Activated CD8-positive, alpha-beta memory T cell treated with anti-CD3 and anti-CD28 coated beads, Interleukin-2, amount 50 U/mL, for 1 hour (primary cell): ENCODE measurements around the gene ITPR1.

ENCODE experiments used
- DNase-seq: peaks from one replicate; pipeline ENCODE4 v3.0.0-alpha.2; 2020; ENCODE audit errors: extremely low read depth

The ITPR1 gene

DNA sequence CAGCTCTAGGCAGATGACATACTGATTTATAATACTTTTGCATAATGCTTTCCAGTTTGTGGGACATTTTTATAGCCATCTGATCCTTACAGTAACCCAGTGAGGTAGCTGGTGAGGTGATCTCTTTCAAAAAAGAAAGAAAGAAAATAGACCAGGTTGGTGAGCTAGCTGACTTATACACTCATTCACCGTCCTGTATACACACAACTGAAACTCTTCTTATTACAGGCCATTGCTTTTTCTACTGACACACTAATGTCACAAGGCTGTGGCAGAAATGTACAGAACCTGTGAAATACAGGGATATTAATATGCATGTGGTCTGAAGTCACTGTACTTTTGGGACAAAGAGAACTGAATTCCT, 335.9 kb downstream of the ITPR1 start:
- no peak for DNase-seq

- no peak for DNase-seq
These were observed 337.4 kb downstream of the ITPR1 start for GRCh38 chr3:4830586-4830914.

DNA sequence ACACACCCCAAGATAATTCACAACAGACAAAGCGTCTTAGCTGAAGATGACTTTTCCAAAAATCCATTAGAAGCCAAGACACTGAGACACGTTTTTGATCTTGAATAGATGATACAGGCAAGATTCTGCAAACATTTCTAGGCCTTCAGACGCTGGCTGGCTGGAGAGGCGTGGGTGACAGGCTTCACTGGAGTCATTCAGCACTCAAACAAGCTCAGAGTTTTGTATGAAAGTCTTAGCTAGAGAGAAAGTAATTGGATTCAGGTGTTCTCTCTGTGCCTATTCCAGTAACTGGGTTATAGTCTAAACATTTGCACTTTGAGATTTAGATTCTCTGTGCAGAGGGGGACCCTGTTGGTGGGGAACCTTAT, 338.4 kb downstream of the ITPR1 start:
- DNase-seq = no peak

DNA sequence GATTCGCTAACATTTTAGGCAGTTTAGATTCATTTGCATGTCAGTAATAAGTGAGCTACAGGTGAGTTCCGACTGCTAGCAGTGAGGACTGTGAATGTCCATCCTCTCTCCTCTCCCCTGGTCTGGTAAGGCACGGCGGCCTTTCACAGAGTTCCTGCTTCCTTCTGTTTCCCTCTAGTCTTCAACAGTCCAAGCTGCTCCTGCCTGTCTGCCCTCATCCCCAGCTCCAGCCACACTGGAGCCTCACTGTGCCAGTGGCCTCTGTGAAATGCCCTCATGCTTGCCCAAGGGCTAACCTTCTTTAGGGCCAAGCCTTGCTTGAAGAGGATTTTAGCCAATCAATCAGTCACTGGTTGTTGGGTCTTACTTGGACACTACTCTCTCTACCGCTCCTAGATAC, 340.3 kb downstream of the ITPR1 start:
- no peak for DNase-seq

GRCh38 chr3:4834403-4834866, 341.3 kb downstream of the ITPR1 start:
- no peak for DNase-seq

GRCh38 chr3:4835616-4836043, 342.5 kb downstream of the ITPR1 start:
- DNase-seq = no peak

GRCh38 chr3:4836516-4836915, 343.4 kb downstream of the ITPR1 start:
- DNase-seq = no peak

GRCh38 chr3:4837374-4837930, 344.3 kb downstream of the ITPR1 start:
- no peak for DNase-seq

DNA sequence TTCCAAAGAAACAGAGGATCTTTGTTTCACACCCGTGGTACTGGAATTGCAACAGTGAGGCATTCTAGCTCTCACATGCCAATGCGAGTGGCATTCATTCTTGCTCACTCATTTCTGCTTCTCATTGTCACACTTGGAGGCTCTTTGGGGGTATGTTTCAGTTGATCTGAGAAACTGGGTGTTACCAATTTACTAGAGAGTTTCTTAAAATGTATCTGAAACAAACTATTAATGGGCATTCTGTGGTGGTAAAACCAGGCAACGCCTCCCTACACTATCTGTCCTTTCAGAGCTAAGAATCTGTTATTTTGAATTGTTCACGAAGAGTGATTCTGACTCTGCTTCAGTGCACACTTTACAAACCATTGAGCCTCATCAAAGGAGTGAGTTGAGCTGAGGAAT, 345.5 kb downstream of the ITPR1 start:
- no peak for DNase-seq

DNA sequence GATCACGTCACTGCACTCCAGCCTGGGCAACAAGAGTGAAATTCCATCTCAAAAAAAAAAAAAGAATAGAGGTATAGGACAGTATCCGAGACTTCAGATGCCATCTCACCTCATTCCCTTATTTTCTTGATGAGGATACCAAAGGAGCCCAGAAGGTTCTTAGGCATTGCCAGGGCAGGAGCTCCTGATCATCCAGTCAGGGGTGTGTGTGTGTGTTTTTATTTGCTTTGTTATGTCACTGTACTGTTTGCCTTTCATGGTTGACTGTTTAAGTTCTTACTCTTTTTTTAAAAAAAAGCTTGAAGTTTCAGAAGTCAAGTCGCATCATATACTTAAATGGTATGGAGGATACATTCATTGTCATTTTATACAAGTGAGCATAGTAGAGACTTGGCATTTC, 346.1 kb downstream of the ITPR1 start:
- no peak for DNase-seq

GRCh38 chr3:4841225-4841624, 348.1 kb downstream of the ITPR1 start:
- no peak for DNase-seq

GRCh38 chr3:4841776-4842440, 348.8 kb downstream of the ITPR1 start:
- no peak for DNase-seq

GRCh38 chr3:4843619-4844018, 350.5 kb downstream of the ITPR1 start:
- no peak for DNase-seq

DNA sequence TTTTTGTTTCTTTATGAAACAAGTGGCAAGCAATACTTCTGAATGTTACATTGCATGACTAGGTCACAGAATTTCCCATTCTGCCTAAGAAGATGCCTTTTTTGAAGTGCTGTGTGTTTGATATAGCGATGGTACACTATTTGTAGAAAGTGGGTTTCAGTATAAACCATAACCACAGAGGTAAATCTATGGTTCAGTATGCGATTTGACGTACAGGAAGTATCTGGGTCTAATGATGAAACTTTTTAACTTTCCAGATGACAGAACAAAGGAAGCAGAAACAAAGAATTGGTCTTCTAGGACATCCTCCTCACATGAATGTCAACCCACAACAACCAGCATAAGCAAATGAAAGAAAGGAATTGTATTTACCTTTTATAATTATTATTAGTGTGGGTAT, 352.7 kb downstream of the ITPR1 start:
- DNase-seq = no peak

- DNase-seq = no peak
These were observed 353.4 kb downstream of the ITPR1 start for GRCh38 chr3:4846543-4846942.

GRCh38 chr3:4848176-4848825, 355.2 kb downstream of the ITPR1 start:
- no peak for DNase-seq

- DNase-seq = no peak
These were observed 356.0 kb downstream of the ITPR1 start for GRCh38 chr3:4849136-4849535.

GRCh38 chr3:4849739-4850138, 356.6 kb downstream of the ITPR1 start:
- no peak for DNase-seq

DNA sequence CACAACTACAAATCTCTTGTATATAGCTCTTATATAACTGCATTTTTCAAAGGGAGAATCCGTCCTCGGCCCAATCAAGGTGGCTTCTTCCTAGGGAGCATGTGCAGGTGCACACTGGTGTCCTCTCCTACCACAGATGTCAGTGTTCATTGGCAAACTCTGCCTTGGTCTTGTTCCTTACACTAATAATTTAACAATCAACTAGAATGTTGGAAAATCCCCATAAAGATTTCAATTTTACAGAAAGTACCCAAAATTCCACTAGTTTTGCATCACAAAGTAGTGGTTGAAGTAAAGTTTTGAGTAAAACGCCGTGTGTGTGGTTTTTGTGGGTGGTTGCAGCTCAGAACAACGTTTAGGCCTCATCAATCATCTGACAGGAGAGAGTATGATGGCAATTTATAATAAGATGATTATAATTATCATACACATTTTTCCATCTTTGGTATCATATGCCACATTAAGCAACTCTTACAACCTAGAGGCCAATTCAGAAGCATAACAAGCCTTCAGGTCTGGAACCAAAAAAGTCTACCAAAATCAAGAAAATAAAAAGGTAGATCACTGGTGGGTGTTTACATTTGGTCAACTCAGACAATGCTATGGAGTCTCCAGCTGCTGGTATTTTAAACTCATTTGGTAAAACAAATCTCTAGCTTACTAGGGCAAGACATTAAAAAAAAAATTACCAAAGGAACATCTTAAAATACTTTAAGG, 357.2 kb downstream of the ITPR1 start:
- no peak for DNase-seq

DNA sequence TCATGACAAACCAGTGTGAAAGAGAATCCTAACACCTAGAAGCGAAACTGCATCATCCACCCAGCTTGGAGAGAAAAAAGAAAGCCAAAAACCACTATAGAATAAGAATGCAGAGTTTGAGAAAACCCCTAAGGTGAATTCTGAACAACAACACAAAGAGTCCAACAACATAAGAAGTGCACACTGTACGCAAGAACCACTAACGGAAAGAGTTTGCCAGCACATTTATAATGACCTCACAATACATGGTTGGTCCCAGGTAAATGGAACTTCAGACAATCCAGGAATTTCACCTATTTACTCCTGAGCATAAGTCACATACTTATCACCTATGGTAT, 357.7 kb downstream of the ITPR1 start:
- DNase-seq = no peak

GRCh38 chr3:4852780-4853748, 359.9 kb downstream of the ITPR1 start:
- no peak for DNase-seq

- no peak for DNase-seq
These were observed 360.6 kb downstream of the ITPR1 start for GRCh38 chr3:4853749-4854140.
